K562 (cell line): ENCODE results near the gene COL13A1. TPM values are rescaled to one million over a fixed set of nuclear protein-coding genes. Genes with fewer than 3 reads are reported as not detected.
A peak's percentile ranks its signal among the peaks of the same experiment; 100 is the strongest.

Experiments
- E4F1 ChIP-seq: fragments of 250-450 bp; sonication (Bioruptor Pico); IDR thresholded peaks from 2 replicates; pipeline ENCODE4 v1.5.0; 2021; ENCODE audit warnings: mild to moderate bottlenecking, borderline replicate concordance
- HMG20B ChIP-seq: fragments of 250-450 bp; sonication (Bioruptor Pico); IDR thresholded peaks from 2 replicates; pipeline ENCODE4 v1.5.0; 2021; ENCODE audit warnings: mild to moderate bottlenecking
- IFI16 ChIP-seq: fragments of 250-450 bp; sonication (Bioruptor Pico); IDR thresholded peaks from 2 replicates; pipeline ENCODE4 v2.1.2; 2022; ENCODE audit warnings: mild to moderate bottlenecking, inconsistent platforms
- NCOR1 ChIP-seq: fragments of 450-650 bp; IDR thresholded peaks from 2 replicates; pipeline ENCODE4 v1.6.1; 2016; ENCODE audit warnings: mild to moderate bottlenecking, moderate library complexity
- PHTF2 ChIP-seq: fragments of 250-450 bp; sonication (Bioruptor Pico); IDR thresholded peaks from 2 replicates; pipeline ENCODE4 v1.5.0; 2021; ENCODE audit warnings: mild to moderate bottlenecking
- POU5F1 ChIP-seq: fragments of 150-350 bp; IDR thresholded peaks from 2 replicates; pipeline ENCODE4 v1.6.1; 2014; ENCODE audit warnings: borderline replicate concordance, low read length, low read depth, mild to moderate bottlenecking; ENCODE audit not compliant: partially characterized antibody
- REST ChIP-seq, 2 experiments: fragments of 450-650 bp; formaldehyde crosslinking in 1 of 2; IDR thresholded peaks; 2 replicates each; pipeline versions ENCODE4 v1.4.0 to v1.6.1; 2014 to 2020; ENCODE audit warnings: mild to moderate bottlenecking in 2 of 2, borderline replicate concordance in 1 of 2, low read depth in 1 of 2
- SMAD3 ChIP-seq: fragments of 450-650 bp; formaldehyde crosslinking; conservative IDR thresholded peaks from 2 replicates; pipeline ENCODE4 v1.4.0; 2020; ENCODE audit warnings: mild to moderate bottlenecking
- SMARCB1 ChIP-seq: IDR thresholded peaks from 2 replicates; pipeline ENCODE4 v1.6.1; 2011; ENCODE audit warnings: improper control_type of control experiment, low read depth; ENCODE audit not compliant: insufficient read length
- TRIM25 ChIP-seq: fragments of 450-650 bp; IDR thresholded peaks from 2 replicates; pipeline ENCODE4 v1.7.0; 2016; ENCODE audit warnings: borderline replicate concordance
- ZBTB7A ChIP-seq: IDR thresholded peaks from 2 replicates; pipeline ENCODE4 v1.6.1; 2011; ENCODE audit warnings: low read depth, mild to moderate bottlenecking, low read length, moderate library complexity, borderline replicate concordance; ENCODE audit not compliant: control insufficient read depth
- ZBTB9 ChIP-seq: fragments of 450-650 bp; formaldehyde crosslinking; IDR thresholded peaks from 2 replicates; pipeline ENCODE4 v1.4.0; 2020; ENCODE audit warnings: mild to moderate bottlenecking, moderate library complexity
- ZNF174 ChIP-seq: fragments of 250-450 bp; sonication (Bioruptor Pico); IDR thresholded peaks from 2 replicates; pipeline ENCODE4 v1.4.0; 2020; ENCODE audit warnings: mild to moderate bottlenecking
- polyA plus RNA-seq, 8 experiments: library from polyadenylated mRNA; depleted of rRNA in 4 of 8; stranded (reverse) in 5 of 8; unstranded in 3 of 8; fragments of >200 nt; fragmentation: Nextera tagmentation in 2 of 8; fragmentation: Illumina TruSeq in 1 of 8; extraction: Ambion mirVana in 2 of 8; extraction: Trizol in 1 of 8; gene quantifications; 2 replicates each; pipeline versions ENCODE4 v1.2.1 to v1.2.3, GENCODE V29; 2011 to 2014; ENCODE audit warnings: inconsistent platforms in 1 of 8, missing spikeins in 1 of 8
- total RNA-seq, 7 experiments: library from RNA; depleted of rRNA in 6 of 7; stranded (reverse); fragments of >200 nt in 6 of 7; fragmentation: Illumina TruSeq in 2 of 7; extraction: Trizol in 2 of 7; gene quantifications; 2 replicates each; pipeline versions ENCODE4 v1.2.1 to v1.2.3, GENCODE V29; 2011 to 2021; ENCODE audit warnings: low replicate concordance in 1 of 7

The COL13A1 gene
- total and polyA plus RNA-seq, 9 of the 15 experiments (the other 6 are each of a cell fraction or from before 2014, with no cell fraction given): not detected

GRCh38 chr10:69914398-69915214 lies 112.9 kb downstream of the COL13A1 start (continued):
- TF ChIP-seq E4F1 (CRISPR knock-in tag): no peak
- no peak for TF ChIP-seq HMG20B (CRISPR knock-in tag)
- 0 out of 2 replicates have a peak, but pooled peaks have one; percentile 24 for TF ChIP-seq ZBTB7A
- TF ChIP-seq PHTF2 (CRISPR knock-in tag): no peak
- no peak for TF ChIP-seq ZNF174 (CRISPR knock-in tag)
- no peak for TF ChIP-seq ZBTB9 (CRISPR knock-in tag)
- TF ChIP-seq TRIM25: no peak
- peak; percentile 77; the same call in 1 of the 2 replicates for TF ChIP-seq REST (IDR thresholded peaks at IDR 0.05; ENCODE audit: borderline replicate concordance)
- no peak for TF ChIP-seq REST (CRISPR knock-in tag; IDR thresholded peaks at IDR 0.05; ENCODE audit: low read depth)
- no peak for TF ChIP-seq POU5F1
- TF ChIP-seq SMARCB1: no peak
- TF ChIP-seq NCOR1: no peak
- TF ChIP-seq IFI16 (CRISPR knock-in tag): no peak
- no peak for TF ChIP-seq SMAD3 (CRISPR knock-in tag)
